GM19351 (cell line): ENCODE measurements around the gene DOCK9.

ENCODE experiments used
- ATAC-seq: cut with Tn5 transposase; IDR thresholded peaks from one replicate; pipeline ENCODE4 v1.9.1; 2021; ENCODE audit warnings: mild to moderate bottlenecking, moderate library complexity; ENCODE audit not compliant: unreplicated experiment

Gene DOCK9

DNA sequence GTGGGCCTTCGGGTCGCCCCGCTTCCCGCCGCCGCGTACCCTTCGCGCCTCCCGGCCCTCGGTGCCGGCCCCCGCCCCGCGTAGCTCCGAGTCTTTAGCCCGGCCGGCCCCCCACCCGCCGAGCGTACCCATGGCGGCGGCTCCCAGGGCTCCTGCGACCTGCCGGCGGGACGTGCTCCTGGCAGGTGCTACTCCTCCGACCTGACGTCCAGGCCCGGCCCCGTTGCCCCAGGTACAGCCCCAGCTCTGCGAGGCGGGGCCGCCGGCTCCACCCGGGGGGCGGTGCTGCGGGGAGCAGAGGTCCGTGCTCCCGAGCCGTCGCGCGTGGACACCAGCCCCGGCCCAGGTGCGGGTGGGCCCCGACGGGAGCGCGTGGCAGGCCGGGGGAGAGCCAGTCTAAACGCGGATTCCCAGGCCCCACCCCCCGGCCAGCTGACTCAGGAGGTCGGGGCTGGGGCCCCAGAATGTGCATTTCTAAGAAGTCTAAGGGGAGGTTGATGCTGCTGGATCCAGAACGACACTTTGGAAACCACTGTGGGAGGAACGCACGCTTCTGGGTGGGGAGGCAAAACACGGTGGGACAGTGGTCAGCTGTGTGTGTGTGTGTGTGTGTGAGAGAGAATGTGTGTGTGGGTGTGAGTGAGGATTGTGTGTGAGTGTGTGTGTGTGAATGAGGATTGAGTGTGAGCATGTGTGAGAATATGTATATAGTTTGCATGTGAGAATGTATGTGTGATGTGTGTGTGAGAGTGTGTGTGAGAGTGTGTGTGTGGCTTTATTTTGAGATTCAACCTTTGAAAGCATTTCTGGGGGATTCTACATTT, 225.2 kb downstream of the DOCK9 start, which contains the start of gene SLC15A1:
SLC15A1 (minus strand) TSS at position 206 of the 824 bp plus-strand sequence; CDS start at position 132, 74 bp downstream.
- no peak for ATAC-seq

DNA sequence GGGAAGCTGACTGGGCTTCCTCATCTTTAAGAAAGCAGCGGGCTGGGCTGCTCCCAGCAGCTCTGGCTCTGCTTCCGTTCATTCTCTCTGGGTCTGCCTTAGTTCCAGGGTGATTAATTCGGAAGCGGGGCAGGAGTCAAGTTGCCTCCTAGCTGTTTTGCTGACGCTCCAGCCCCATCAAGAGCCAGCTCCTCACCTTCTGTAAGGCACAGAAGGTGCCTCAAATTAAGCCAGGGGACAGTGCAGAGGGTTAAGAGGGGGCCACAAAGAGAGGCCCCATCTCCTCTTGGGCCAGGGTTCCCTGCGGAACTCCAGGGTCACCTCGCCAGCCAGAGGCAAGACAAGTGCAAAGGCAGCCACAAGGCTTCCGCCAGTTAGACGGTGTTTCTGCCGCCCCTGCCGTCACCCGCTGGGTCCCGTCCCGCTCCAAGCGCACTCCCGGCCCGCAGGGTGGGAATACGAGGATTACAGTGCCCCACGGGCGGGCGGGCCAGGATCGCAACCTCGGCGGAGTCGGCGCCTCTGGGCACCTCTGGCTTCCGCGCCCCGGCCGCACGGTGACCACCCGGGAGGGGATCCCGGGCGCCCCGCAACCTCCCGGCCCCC, 225.9 kb downstream of the DOCK9 start:
- no peak for ATAC-seq

DNA sequence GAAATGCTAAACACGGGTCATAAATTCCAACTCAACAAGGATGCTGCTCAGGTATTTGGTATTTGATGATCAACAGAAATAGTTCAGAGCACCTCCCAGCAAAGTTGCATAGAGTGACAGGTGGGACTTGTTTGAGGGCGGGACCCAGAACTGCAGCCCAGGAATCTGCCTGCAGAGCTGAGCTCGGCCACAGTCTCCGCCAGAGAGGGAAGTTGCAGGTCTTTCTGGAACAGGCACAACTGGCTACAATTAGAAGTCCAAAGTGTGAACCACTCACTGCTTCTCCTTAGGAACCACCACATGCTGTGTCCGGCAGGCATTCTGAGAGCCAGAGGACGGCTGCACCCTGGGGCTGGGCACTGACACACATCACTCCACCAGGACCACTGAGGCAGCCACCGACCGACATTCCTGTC, 226.5 kb downstream of the DOCK9 start:
- ATAC-seq: no peak

DNA sequence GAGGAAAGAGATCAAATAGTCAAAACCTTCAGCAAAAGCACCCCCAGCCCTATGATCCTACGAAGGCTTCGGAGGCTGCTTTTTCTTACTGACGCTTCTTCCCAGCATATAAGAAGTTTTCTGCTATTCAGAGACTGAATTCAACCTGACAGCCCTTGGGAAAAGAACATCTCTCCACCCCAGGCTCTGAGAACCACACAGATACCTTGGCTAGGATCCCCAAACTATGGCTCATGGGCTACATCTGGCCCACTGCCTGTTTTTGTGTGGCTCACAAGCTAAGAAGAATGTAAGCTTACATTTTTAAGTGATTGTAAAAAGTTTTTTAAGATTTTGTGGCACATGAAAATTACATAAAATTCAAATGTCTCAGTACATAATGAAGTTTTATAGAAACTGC, 228.4 kb downstream of the DOCK9 start:
- ATAC-seq: no peak

DNA sequence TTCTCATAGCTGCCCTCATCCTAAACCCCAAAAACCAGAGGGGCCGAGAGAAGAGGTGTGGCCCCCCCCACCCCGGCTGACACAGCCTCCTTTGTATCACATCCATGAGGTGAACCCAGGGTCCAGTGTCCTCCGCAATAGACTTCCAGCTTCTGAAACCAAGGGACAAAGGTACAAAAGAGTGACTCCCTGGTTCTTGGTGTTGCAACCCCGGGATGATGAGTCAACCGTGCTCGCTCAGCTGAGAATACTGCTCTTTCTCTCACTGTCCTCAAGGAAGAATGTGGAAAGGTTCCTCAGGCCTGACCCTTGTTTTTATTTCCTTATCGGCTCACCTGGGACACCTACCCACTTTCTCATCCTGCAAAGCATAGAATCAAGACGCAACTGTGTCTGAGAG, 230.9 kb downstream of the DOCK9 start:
- no peak for ATAC-seq
